Measurements from ENCODE around the gene LUZP1.

DNA sequence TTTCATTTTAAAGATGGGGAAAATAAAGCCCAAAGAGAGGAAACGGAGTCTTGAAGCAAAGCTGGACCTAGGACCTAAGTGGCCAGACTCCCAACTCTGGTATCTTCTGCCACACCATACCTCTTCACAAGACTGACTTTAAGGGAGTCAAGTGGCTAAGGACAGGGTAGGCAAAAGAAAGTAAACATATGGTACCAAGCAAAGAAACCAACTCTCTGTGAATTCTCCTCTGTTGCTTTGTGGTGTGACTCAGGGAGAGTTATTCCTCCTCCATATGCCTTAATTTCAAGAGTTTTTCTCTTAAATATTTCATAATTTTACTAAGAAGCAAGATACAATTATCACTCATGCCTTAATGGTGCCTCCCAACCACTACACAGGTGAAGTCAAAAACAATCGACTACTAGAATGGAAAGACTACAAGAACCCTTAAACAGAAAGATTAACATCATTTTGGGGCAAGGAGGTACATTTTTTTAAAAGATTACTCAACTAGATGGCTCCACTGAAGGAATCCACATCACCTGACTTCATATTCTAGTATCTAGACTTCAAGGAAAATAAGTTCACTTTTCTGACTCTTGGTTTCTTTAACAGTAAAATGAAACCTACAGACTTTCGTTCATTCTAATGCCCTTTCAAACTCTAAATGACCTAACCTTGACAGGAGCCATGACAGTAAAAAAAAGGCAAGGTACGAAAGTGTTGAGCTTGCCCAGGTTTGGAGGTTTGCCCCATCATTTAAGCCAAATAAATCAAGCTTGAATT lies 44.2 kb downstream of the LUZP1 start:
- TF ChIP-seq, protein P1, sequence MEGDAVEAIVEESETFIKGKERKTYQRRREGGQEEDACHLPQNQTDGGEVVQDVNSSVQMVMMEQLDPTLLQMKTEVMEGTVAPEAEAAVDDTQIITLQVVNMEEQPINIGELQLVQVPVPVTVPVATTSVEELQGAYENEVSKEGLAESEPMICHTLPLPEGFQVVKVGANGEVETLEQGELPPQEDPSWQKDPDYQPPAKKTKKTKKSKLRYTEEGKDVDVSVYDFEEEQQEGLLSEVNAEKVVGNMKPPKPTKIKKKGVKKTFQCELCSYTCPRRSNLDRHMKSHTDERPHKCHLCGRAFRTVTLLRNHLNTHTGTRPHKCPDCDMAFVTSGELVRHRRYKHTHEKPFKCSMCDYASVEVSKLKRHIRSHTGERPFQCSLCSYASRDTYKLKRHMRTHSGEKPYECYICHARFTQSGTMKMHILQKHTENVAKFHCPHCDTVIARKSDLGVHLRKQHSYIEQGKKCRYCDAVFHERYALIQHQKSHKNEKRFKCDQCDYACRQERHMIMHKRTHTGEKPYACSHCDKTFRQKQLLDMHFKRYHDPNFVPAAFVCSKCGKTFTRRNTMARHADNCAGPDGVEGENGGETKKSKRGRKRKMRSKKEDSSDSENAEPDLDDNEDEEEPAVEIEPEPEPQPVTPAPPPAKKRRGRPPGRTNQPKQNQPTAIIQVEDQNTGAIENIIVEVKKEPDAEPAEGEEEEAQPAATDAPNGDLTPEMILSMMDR (IDR thresholded peaks at IDR 0.05), result no peak
- no peak for TF ChIP-seq POLR2A (IDR thresholded peaks at IDR 0.05)

Measured in suprapubic skin (tissue), 3 donors.